GM12872 (cell line): ENCODE measurements around the gene MICAL2.

Experiments
- TF ChIP-seq, protein P1 (sequence below): IDR thresholded peaks from 3 replicates; pipeline ENCODE4 v1.5.1; 2011; ENCODE audit warnings: low read depth, mild to moderate bottlenecking, low read length, moderate library complexity; ENCODE audit not compliant: insufficient read depth

The MICAL2 gene

DNA sequence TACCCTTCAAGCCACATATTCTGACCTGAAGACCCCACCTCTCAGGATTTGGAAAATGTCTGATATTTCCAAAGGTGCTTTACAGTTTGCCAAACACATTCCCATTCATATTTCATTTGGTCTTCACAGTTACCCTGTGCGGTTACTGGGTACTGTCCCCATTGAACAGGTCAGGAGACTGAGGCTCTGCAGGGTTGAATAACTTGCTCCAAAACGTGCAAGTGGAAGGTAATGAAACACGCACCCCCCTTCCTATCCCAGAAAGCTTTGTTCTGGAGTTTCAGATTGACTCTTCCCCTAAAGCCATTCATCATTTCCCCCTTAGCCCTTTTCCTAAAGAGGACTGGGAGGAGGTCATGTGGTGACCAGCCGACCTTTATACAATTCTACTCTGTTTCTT lies 18.8 kb downstream of the MICAL2 start:
- TF ChIP-seq, protein P1, sequence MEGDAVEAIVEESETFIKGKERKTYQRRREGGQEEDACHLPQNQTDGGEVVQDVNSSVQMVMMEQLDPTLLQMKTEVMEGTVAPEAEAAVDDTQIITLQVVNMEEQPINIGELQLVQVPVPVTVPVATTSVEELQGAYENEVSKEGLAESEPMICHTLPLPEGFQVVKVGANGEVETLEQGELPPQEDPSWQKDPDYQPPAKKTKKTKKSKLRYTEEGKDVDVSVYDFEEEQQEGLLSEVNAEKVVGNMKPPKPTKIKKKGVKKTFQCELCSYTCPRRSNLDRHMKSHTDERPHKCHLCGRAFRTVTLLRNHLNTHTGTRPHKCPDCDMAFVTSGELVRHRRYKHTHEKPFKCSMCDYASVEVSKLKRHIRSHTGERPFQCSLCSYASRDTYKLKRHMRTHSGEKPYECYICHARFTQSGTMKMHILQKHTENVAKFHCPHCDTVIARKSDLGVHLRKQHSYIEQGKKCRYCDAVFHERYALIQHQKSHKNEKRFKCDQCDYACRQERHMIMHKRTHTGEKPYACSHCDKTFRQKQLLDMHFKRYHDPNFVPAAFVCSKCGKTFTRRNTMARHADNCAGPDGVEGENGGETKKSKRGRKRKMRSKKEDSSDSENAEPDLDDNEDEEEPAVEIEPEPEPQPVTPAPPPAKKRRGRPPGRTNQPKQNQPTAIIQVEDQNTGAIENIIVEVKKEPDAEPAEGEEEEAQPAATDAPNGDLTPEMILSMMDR: no peak

- TF ChIP-seq, protein P1: no peak
Measured at GRCh38 chr11:12130180-12130980, 20.0 kb downstream of the MICAL2 start.

- TF ChIP-seq, protein P1: no peak
Measured at GRCh38 chr11:12131943-12132789, 21.8 kb downstream of the MICAL2 start.

- TF ChIP-seq, protein P1: no peak
Measured at GRCh38 chr11:12132790-12133145, 22.4 kb downstream of the MICAL2 start.

GRCh38 chr11:12133547-12134235 lies 23.3 kb downstream of the MICAL2 start:
- TF ChIP-seq, protein P1: no peak

DNA sequence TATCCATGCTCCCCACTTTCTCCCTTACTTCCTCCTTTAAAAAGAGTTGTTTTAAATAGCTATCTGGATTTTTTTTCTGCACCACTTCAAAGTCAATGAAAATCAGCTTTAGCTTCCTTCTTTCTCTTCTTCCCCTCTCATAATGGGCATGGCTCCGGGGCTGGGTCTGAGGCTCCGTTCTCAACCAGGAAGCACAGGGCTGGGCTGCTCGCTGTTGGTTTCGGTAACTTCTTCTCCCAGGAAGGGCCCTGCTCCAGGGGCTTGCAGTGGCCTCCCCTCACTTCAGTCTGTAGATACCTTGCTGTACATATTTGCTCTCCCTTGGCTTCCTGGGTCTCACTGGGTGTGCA lies 23.8 kb downstream of the MICAL2 start:
- TF ChIP-seq, protein P1: no peak

DNA sequence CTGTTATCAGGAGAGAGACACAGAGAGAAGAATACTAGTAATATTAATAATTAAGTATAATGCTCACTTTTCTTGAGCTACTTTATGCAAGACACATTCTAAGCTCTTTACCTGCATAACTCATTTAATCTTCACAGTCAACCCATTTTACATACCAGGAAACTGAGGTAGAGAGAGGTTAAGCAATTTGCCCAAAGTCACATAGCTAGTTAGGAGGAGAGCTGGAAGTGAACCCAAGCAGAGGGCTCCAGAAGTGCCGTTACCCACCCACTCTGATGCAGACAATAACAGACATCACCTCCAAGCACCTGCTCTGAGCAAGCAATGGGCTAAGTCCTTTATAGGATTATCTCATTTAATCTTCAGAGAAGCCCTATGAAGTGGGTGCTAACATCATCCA lies 24.8 kb downstream of the MICAL2 start:
- TF ChIP-seq, protein P1: no peak
